A549 (cell line): ENCODE data around the gene DTX1.

Source experiments
- BHLHE40 ChIP-seq: IDR thresholded peaks from 2 replicates; pipeline ENCODE4 v1.6.1; 2012; ENCODE audit warnings: low read depth, low read length, inconsistent platforms
- EP300 ChIP-seq, 2 experiments: fragments of >200 bp; sonication (Bioruptor Twin); formaldehyde crosslinking; IDR thresholded peaks; 2 replicates in 1 of 2; 3 replicates in 1 of 2; pipeline ENCODE4 v1.6.1; 2016 to 2017
- JUNB ChIP-seq: fragments of >200 bp; sonication (Bioruptor Twin); formaldehyde crosslinking; IDR thresholded peaks from 2 replicates; pipeline ENCODE4 v1.6.1; 2016
- SMC3 ChIP-seq: fragments of >200 bp; sonication (Bioruptor Twin); formaldehyde crosslinking; IDR thresholded peaks from 3 replicates; pipeline ENCODE4 v1.6.1; 2018; ENCODE audit warnings: inconsistent platforms
- SREBF2 ChIP-seq: fragments of 450-650 bp; IDR thresholded peaks from 2 replicates; pipeline ENCODE4 v1.6.1; 2014; ENCODE audit warnings: mild to moderate bottlenecking, moderate library complexity
- TF ChIP-seq, protein P1 (sequence below): fragments of 200-600 bp; sonication (generic); IDR thresholded peaks from 2 replicates; pipeline ENCODE4 v1.6.1; 2016; ENCODE audit warnings: antibody characterized with exemption, mild to moderate bottlenecking, moderate library complexity

DNA sequence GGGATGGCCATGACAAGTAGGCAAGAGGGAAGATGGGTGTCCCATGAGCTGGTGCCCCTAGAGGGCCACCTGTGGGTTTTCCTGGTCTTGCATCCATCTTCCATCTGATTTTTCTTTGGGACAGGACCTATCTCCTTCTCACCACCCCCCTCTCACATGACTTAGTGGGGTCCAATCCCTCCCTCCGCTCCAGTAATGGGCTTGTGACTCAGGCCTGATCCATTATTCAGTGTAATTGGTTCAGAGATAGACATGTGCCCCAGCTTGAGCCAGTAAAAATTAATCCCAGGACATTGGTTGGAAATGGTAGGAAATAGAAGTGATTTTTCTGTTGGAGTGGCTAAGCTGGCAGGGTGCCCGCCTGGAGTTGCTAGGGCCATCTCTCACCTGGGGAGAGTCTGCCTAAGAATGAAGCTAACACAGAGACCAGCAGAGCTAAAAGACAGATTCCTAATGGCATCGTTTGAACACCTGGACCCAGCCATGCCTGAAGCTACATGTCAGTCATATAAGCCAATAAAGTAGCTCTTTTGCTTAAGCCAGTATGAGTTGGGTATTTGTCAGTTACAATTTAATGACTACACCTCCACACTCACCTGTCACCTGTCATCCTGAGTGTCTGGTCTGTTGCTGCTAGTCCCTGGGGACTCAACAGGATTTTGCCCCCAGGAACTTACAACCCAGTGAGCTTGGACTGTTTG is 64.3 kb downstream of the DTX1 start:
- no peak for TF ChIP-seq JUNB
- TF ChIP-seq BHLHE40, result no peak
- no peak for TF ChIP-seq EP300 (IDR thresholded peaks at IDR 0.05)
- TF ChIP-seq, protein P1, sequence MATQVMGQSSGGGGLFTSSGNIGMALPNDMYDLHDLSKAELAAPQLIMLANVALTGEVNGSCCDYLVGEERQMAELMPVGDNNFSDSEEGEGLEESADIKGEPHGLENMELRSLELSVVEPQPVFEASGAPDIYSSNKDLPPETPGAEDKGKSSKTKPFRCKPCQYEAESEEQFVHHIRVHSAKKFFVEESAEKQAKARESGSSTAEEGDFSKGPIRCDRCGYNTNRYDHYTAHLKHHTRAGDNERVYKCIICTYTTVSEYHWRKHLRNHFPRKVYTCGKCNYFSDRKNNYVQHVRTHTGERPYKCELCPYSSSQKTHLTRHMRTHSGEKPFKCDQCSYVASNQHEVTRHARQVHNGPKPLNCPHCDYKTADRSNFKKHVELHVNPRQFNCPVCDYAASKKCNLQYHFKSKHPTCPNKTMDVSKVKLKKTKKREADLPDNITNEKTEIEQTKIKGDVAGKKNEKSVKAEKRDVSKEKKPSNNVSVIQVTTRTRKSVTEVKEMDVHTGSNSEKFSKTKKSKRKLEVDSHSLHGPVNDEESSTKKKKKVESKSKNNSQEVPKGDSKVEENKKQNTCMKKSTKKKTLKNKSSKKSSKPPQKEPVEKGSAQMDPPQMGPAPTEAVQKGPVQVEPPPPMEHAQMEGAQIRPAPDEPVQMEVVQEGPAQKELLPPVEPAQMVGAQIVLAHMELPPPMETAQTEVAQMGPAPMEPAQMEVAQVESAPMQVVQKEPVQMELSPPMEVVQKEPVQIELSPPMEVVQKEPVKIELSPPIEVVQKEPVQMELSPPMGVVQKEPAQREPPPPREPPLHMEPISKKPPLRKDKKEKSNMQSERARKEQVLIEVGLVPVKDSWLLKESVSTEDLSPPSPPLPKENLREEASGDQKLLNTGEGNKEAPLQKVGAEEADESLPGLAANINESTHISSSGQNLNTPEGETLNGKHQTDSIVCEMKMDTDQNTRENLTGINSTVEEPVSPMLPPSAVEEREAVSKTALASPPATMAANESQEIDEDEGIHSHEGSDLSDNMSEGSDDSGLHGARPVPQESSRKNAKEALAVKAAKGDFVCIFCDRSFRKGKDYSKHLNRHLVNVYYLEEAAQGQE, result no peak
- TF ChIP-seq SMC3, result no peak
- no peak for TF ChIP-seq SREBF2
